NCI-H146 treated with DMSO at 0.1 percent for 48 hours (cell line): ENCODE results near the gene PDE9A.

Source experiments
- DNase-seq: peaks from one replicate; lab custom pipeline; 2025; ENCODE audit not compliant: unreplicated experiment; lab: John Stamatoyannopoulos, UW

PDE9A gene

DNA sequence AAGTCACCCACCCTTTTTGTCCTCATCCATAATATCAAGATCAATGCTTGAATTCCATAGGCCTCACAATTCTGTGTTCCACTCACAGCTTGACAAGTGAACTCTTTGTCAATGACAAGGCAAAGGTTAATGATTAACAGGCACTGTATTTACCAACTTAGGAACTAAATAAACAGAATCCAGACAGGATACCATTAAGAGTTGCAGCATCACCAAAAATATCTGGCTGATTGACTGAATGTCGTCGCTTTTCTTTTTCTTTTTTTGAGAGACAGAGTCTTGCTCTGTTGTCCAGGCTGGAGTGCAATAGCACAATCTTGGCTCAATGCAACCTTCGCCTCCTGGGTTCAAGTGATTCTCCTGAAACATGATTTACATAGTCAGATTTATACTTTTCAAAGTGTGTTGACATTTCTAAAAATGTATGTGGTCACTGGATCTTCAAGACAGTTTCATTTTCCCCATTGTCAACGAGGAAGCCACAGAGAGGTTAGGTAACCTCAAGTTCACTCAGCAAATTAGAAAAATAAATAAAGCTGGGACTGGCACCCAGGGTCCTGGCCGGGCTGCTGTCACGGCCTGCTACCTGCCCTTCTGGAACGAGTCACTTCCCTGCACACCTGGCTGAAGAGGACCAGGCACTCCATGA is 81.0 kb downstream of the PDE9A start:
- DNase-seq = no peak

DNA sequence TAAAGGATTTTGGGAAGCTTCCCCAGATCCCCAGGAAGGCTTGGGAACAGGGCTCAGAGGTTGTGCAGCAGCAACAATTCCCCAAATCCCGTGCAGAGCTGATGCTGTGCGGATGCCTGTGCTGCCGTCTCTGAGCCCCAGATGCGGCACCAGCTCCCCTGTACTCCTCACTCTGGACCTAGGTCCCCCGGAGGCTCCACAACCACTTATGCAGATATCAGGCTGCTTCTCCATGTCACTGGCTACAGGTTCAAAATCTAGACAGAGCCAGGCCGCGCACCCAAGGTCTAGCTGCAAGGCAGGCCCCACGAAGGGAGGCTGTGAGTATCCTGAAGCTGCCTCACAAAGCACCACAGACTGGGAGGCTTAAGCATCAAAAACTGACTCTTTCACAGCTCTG is 81.6 kb downstream of the PDE9A start:
- DNase-seq = no peak

DNA sequence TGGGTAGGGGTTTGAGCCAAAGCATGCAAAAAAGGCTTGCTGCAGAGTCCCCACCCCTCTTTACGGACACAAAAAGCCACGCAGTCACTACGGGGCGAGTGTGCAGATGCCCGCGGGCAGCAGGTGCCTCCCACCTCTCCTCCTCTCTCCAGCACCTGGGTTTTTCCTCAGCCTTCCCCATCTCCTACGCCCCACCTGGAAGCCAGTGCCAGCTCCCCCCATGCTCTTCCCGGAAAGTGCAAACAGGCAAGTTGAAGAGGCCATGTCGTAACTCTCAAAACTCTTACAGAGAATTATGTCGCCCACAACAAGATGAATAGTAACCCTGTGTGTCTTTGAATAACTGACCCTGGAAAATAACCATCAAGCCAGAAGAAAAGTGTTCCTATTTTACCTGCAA is 82.5 kb downstream of the PDE9A start:
- DNase-seq = no peak

DNA sequence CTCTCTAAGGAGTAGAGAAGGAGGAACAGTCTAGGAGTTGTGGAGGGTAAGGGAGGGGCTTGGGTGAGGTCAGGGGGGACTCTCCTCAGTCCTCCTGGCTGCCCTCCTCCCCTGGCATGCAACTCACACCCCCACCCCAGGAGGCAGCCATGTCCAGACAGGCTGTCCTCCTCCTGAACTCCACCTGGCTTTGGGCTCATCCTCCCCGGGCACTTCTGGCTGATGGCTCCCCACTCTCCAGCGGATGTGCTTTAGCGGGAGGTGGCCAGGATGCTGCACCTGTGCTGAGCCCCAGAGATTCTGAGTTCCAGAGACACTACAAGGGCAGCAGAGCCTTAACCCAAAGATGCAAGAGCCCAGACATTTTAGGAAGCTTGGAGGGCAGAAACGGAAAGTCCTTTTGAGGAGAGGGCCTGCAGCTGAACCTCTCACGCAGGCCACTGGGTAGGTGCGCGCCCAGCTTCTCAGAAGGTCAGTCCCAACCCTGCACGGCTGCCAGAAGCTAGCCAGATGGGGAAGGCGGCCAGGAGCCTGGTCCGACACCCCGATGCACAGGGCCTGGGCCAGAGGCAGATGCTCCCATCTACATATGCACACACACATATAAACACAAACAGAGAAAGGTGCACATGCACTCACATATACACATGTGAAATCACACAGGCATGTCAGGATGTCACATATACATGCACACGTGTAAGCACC is 83.4 kb downstream of the PDE9A start:
- no peak for DNase-seq

DNA sequence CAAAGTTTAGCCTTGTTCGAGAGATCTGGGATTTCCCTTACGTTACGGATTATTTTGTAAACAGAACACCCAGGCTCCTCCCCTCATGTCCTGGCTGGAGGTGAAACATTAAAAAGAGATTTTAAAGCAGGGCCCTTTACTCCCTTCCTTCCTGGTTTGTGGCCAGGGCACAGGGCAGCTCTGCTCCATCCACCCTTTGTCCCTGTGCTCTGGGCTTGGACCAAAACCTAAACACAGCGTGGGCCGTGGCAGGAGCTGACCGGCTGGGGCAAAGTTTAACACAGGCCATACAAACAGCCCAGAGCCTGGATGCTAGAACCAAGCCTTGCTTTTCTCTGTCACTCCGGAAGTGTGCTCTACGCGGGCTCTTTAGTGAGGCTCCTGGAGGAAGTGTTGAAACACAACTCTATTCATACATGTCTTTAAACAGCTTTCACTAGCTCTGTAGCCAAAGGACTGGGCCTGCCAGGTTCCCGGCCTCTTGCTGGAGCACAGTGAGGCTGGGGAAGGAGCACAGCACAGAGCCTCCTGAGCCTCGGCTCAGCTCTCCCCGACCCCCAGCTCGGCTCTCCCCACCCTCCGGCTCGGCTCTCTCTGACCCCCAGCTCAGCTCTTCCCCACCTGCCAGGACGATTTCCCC is 84.7 kb downstream of the PDE9A start:
- no peak for DNase-seq

DNA sequence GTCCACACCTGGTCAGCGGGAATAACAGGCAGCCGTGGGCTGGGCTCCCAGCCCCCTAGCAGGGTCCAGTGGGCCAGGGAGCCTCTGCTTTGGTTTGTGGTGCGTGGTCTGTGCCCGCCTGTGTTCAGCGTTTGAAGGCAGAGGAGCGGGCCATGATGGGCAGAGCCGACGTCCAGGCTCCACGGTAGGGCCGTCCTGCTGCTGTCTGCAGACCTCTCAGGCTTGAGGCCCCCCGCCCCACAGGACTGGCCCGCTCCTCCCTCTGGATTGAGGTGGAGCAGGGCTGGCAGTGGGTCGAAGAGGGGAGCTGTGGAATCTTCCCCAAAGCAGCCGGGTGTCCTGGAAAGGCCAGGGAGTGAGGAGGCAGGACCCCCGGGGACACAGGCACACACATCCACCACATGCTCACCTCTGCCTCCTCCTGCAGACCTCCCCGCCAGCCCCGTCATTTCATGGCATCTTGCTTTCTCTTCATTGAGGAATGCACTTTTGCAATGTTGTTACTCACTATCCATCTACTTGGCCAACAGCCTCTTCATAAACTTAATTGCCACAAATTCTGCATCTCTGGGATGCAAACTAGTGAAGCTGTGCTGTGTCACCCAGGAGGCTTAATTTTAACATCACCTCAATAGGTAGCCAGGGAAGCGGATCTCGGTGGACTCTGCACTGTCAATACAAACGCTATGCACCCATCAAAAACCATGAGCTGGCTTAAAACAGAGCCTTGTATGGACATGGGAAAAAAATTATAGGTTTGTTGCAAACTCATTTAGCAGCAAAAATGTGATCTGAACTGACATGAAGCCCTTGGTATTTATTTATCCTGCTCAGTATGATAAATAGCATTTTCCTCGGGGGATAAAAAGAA is 85.9 kb downstream of the PDE9A start:
- no peak for DNase-seq

DNA sequence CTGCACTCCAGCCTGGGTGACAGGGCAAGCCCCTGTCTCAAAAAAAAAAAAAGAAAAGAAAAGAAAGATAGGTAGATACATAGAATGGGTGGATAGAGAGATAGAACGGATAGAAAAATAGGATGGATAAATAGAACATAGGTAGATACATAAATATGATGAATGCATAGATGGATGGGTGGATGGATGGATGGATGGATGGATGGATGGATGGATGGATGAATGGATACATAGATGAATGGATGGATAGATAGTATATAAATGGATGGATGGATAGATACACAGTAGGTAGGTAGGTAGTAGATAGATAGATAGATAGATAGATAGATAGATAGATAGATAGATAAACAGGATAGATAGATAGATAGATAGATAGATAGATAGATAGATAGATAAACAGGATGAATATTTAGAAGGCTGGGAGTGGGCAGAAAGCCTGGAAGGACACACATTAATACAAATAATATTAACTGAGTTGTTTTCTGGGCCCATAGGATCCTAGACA is 87.0 kb downstream of the PDE9A start:
- DNase-seq = no peak

DNA sequence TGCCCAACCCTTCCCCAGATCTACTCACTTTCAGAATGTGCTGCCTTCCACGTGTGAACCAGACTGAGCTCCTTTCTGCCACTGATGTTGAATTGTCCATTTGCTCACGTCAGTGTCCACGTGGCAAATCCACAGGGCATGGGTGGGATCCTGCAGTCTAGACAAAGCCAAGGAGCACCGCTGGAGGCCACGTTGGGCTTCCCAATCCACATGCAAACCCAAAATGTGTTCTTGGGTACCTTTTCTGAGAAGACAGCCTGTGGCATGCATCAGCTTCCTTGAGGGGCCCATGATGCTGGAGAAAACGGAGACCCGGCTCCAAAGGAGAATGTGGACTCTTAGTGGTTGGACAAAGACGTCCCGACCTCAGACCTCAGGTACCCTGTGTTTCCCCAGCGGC is 87.6 kb downstream of the PDE9A start:
- DNase-seq = no peak

DNA sequence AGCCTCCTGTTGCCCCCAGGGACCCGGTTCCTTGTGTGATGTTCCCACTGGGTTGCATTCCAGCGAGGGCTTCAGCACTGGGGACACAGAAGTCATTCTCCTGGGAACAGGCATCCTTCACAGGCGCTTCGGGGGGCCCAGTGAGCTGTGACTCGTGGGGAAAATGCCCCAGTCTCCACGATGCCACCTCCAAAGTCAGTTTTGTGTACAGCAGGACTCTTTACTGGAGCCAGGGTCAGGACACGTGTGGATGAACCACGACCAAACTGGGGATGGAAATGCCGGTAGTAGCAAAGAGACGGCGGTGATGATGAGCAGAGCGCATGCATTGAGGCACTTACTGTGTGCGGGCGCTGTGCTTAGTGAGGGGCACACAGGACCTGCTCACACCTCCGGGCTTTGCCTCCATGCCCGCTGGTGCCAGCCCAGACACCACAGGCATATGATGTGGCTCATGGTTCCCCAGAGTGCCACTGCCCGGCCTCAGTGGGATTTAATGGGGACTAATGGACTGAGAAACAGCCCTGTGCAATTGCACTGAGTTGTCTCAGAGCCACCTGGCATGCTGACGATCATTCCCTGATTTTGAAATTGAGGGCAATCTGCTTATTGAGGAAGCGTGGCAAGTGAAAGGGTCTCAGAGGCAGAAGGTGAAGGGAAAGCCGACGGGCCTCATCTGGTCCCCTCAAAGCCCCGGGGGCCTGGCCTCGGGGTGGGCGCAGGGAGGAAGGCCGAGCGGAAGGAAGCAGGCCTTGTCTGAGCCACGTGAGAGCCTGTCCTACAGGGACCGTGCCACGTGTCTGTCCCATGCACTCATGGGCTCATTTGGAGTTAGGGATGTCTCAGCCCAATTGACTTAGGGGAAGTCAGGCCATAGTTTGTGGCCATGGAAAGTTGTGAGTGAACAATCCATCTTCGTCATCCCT is 91.4 kb downstream of the PDE9A start:
- no peak for DNase-seq

DNA sequence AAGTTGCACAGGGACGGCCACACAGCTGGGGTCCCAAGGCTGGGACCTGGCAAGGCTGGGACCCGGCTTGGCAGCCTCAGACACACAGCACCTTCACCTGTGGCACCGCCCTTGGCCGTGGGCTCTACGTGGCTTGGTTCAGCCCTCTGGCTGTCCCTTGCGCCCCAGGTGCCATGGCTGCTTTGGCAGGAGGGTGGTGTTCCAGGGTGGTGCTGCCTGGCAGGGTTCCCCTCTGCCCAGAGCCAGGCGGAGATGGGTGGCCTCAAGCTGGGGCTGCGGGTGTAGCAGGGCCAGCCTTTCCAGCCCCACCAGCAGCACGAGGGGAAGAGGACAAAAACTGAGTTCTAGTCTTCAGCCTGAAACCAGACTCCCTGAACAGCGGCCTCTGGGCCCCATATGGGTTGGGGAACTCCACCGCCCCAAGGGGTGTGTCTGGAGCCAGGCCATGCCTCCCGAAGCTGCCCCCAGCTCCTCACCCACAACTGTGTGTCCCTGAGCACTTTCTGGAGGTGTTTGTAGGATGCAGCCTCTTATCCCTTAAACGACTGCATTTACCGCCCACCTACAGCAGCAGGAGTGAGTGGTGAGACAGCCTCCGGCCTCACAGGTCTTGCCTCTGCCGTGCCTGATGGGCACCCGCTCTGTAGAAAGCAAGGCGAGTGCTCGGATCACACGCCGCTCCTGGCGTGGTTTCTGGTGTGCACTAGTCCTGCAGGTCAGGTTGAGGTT is 92.3 kb downstream of the PDE9A start:
- DNase-seq = no peak

DNA sequence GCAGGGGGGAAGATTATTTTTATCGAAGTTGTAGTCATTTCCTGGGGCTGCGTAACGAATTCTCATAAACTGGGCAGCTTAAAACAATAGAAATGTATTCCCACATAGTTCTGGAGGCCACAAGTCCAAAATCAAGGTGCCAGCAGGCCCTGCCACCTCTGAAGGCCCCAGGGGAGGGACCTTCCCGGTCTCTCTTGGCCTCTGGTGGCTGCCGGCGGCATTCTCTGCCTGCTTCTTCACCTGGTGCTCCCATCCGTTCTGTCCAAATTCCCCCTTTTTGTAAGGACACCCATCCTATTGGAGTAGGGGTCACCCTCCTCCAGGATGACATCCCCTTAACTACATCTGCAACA is 92.8 kb downstream of the PDE9A start:
- no peak for DNase-seq

DNA sequence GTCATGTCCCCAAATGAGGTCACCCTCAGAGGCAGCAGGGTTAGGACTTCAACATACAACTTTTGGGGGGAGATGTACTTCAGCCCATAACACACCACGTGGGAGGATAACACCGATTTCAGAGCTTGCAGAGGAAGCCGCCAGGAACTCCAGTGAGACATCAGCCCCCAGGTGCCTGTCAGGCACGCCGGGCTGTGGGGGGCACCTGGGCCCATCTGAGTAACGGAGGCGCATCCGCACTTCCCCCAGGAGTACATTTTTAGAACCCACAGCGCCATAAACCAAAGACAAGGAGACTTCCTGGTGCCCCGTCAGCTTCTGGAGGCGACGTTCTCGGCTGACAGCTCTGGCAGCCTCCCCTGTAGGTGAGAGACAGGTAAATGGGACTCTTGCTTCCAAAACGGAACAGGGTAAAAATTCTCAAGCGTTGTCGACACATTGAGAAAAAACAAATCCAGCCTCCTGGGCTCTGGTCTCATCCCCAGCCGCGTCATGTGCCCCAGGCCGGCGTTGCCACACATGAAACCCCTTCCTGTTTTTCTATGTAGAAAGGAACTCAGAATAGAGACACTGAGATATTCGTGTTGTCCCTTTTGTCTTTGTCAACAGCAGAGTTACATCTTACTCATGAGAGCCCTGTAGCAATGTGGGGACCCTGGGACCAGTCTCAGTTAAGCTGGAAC is 93.3 kb downstream of the PDE9A start:
- DNase-seq = no peak

DNA sequence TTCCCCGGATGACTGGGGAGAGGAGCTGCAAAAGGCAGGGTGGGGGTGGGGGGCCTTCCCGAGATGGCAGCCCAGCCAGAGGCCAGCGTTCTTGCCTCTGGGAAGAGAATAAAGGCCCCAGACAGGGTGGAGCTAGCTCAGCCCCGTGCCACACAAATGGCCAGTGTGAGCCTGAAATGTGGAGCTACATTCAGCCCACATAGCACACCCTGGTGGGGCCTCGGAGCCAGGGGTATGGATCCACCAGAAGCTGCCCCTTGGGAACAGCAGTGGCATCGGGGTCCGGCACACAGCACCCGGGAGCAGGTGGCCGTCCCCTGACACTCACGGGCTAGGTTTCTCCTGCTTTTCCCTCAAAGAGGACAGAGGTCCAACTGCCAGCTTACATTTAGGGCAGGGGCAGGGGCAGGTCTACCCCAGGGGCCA is 93.9 kb downstream of the PDE9A start:
- DNase-seq = no peak

DNA sequence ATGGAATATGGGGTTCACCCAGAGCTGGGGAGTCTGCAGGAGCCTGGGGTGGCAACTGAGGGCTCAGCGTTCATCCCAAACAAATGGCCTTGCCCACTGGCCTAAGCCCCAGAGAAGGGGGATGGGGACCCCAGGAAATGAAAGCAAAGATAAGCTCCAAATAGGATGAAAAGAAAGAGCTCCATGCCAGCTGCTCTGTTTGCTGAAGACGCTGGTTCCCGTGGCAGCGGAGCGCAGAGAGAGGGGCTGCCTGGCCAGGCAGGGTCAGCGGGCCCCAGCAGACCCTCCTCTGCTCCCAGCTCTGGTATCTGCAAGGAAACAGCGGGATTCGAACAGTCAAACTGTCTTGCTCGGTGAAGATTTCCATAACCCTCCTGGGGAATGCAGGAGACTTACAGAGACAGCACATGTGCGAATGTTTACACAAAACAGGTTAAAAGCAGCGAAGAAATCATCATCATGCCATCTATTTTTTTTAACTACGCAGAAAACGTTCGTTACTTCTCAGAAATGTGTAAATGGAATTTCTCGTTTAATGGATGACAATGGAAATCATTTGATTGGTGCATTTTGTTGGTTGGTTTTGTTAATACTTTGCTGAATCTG is 94.4 kb downstream of the PDE9A start:
- no peak for DNase-seq

DNA sequence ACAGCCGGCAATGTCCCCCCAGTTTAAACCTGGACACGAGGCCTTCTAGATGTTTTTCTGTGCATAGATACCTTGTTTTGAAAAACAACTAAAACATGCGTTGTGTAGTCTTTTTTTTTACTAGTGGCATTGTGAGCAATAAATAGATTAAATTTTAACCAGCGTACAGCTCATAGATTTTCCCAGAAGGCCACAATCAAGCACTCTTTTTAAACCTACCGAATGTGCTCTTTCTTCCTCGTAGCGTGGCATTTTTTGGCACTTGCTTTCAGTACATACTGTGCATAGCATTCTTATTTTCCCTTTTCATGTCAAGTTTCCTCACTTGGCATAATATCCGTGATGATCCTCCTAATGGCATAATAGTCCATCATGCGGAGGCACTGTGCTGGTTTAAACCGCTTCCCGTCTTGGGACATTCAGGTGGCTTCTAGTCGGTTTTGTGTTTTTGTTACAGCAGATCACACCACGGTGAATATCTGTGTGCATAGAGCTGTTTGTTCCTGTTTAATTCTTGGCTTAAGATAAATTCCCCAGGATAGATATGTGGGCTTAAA is 95.3 kb downstream of the PDE9A start:
- no peak for DNase-seq

DNA sequence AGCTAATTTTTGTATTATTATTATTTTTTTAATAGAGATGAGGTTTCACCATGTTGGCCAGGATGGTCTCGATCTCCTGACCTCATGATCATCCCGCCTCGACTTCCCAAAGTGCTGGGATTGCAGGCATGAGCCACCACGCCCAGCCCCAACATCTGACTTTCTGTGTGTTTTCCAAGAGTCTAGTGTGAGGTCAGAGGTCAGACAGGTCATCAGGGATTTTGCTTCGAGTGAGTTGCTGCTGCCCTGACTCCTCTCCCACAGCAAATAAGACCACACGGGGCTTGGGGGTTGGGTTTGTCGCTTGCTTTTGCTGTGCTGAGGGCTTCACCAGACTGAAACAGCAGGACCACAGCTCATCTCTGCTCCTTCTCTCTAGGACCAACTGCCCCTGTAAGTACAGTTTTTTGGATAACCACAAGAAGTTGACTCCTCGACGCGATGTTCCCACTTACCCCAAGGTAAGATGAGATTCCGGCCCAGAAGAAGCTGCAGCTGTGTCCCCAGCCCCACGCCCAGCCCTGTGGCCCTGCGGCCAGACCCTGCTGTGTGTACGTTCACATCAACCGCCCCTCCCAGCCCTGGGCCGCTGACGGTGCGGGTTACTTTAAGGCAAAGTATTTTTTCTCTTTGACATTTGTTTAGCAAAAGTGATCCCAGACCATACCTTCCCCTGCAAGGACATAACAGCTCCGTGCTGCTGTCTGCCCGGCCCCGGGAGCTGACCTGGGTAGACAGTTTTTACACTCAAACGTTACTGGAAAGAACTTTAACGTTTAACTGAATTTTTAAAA is 97.5 kb downstream of the PDE9A start:
- DNase-seq = no peak

DNA sequence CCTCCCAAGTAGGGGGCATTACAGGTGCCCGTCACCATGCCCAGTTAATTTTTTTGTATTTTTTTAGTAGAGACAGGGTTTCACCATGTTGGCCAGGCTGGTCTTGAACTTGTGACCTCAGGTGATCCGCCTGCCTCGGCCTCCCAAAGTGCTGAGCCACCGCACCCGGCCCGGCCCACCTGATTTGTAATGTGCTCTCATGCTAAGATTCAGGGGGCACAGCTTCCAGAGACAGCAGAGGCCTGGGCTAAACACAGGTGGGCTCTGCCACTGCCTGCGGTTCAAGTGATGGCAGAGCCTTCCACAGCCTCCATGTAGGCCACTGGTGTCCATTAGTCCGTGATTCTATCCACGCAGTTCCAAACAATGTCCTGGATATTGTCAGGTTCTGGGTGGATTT is 98.4 kb downstream of the PDE9A start:
- DNase-seq = no peak

DNA sequence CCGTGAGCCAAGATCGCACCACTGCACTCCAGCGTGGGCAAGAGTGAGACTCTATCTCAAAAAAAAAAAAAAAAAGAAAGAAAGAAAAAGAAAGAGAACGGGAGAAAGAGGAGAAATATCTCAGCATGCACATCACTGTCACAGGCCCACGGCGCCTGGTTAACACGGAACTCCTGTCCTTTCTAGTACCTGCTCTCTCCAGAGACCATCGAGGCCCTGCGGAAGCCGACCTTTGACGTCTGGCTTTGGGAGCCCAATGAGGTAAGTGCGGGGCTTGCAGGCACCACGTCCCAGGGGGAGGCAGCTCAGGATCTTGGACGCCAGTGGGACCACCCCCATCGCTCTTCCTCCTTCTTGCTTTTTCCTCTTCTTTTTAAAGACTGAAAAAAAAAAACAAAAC is 100.4 kb downstream of the PDE9A start:
- no peak for DNase-seq
